ENCODE results near the gene ZFHX3. TPM values are rescaled to one million over a fixed set of nuclear protein-coding genes. Genes with fewer than 3 reads are reported as not detected.

Gene ZFHX3
- total RNA-seq, 4 donors from 2014 or later = 19.7 to 70.4 (median 34.6) TPM

- TF ChIP-seq CTCF (IDR thresholded peaks at IDR 0.05; ENCODE audit: low read depth) = no peak
Observed at GRCh38 chr16:73033271-73033998, 14.5 kb downstream of the ZFHX3 start.

- TF ChIP-seq CTCF (IDR thresholded peaks at IDR 0.05; ENCODE audit: low read depth) = no peak
Observed at GRCh38 chr16:73032541-73033270, 15.2 kb downstream of the ZFHX3 start.

GRCh38 chr16:73031984-73032383 is 15.9 kb downstream of the ZFHX3 start:
- no peak for TF ChIP-seq CTCF (IDR thresholded peaks at IDR 0.05; ENCODE audit: low read depth)

- TF ChIP-seq CTCF (IDR thresholded peaks at IDR 0.05; ENCODE audit: low read depth) = no peak
Observed at GRCh38 chr16:73031155-73031866, 16.6 kb downstream of the ZFHX3 start.

GRCh38 chr16:73028721-73029361 is 19.1 kb downstream of the ZFHX3 start:
- no peak for TF ChIP-seq CTCF (IDR thresholded peaks at IDR 0.05; ENCODE audit: low read depth)

- TF ChIP-seq CTCF (IDR thresholded peaks at IDR 0.05; ENCODE audit: low read depth) = no peak
Observed at GRCh38 chr16:73028263-73028662, 19.7 kb downstream of the ZFHX3 start.
